GM23338 (cell line): ENCODE data around the gene MUC5AC. TPM values are rescaled to one million over a fixed set of nuclear protein-coding genes. Genes with fewer than 3 reads are reported as not detected.

Source experiments
- ATAC-seq: fragments of 200-7000 bp; cut with Tn5 transposase; 3 replicates; pipeline ENCODE4 v1.9.1; 2020
- DNase-seq: peaks from one replicate; pipeline ENCODE4 v3.0.0-alpha.2; 2015; ENCODE audit warnings: low spot score
- H2AFZ ChIP-seq: fragments of 200-600 bp; sonication (generic); 2 replicates; pipeline ENCODE4 v1.8.0; 2016; ENCODE audit warnings: antibody characterized with exemption, mild to moderate bottlenecking, moderate library complexity
- H3F3A ChIP-seq: fragments of 200-600 bp; sonication (generic); replicated peaks from 2 replicates; pipeline ENCODE4 v1.8.0; 2017; ENCODE audit warnings: antibody characterized with exemption, mixed run types, low read depth
- H3K27ac ChIP-seq: fragments of 200-600 bp; sonication (generic); 2 replicates; pipeline ENCODE4 v1.6.1; 2016; ENCODE audit warnings: low read depth
- H3K27me3 ChIP-seq: fragments of 200-600 bp; sonication (generic); 2 replicates; pipeline ENCODE4 v1.8.0; 2016; ENCODE audit warnings: mild to moderate bottlenecking, mixed run types, moderate library complexity; ENCODE audit not compliant: insufficient read depth
- H3K36me3 ChIP-seq: fragments of 200-600 bp; sonication (generic); 2 replicates; pipeline ENCODE4 v1.8.0; 2016; ENCODE audit warnings: mild to moderate bottlenecking; ENCODE audit not compliant: insufficient read depth
- H3K4me1 ChIP-seq: fragments of 200-600 bp; sonication (generic); 2 replicates; pipeline ENCODE4 v1.8.0; 2016; ENCODE audit warnings: mild to moderate bottlenecking, moderate library complexity; ENCODE audit not compliant: insufficient read depth
- H3K4me2 ChIP-seq: fragments of 200-600 bp; sonication (generic); 2 replicates; pipeline ENCODE4 v1.7.1; 2017; ENCODE audit warnings: mixed run types
- H3K4me3 ChIP-seq: fragments of 200-600 bp; sonication (generic); 2 replicates; pipeline ENCODE4 v1.6.1; 2016; ENCODE audit warnings: mixed run types
- H3K79me2 ChIP-seq: fragments of 200-600 bp; sonication (generic); replicated peaks from 2 replicates; pipeline ENCODE4 v1.8.0; 2017; ENCODE audit warnings: mild to moderate bottlenecking; ENCODE audit not compliant: insufficient read depth
- H3K9me2 ChIP-seq: fragments of 200-600 bp; sonication (generic); 2 replicates; pipeline ENCODE4 v1.8.0; 2017; ENCODE audit not compliant: insufficient read depth
- H4K20me1 ChIP-seq: fragments of 200-600 bp; sonication (generic); replicated peaks from 2 replicates; pipeline ENCODE4 v1.8.0; 2017; ENCODE audit warnings: mild to moderate bottlenecking; ENCODE audit not compliant: insufficient read depth
- H3K27ac Mint-ChIP-seq: 2 replicates; pipeline ENCODE4 v1.8.0; 2020; ENCODE audit warnings: inconsistent platforms, mild to moderate bottlenecking, moderate library complexity, mixed read lengths
- H3K27me3 Mint-ChIP-seq: 3 replicates; pipeline ENCODE4 v1.8.0; 2022; ENCODE audit warnings: low read depth, mild to moderate bottlenecking, moderate library complexity, mixed read lengths, inconsistent platforms; ENCODE audit not compliant: insufficient read depth, poor library complexity
- H3K36me3 Mint-ChIP-seq: 3 replicates; pipeline ENCODE4 v1.8.0; 2021; ENCODE audit warnings: low read depth, mild to moderate bottlenecking, inconsistent platforms, moderate library complexity, mixed read lengths
- H3K4me1 Mint-ChIP-seq: 3 replicates; pipeline ENCODE4 v1.8.0; 2020; ENCODE audit warnings: mild to moderate bottlenecking, inconsistent platforms, mixed read lengths
- H3K4me3 Mint-ChIP-seq: 3 replicates; pipeline ENCODE4 v1.8.0; 2021; ENCODE audit warnings: moderate library complexity, mild to moderate bottlenecking, inconsistent platforms, mixed read lengths
- H3K9me3 Mint-ChIP-seq: 3 replicates; pipeline ENCODE4 v1.8.0; 2020; ENCODE audit warnings: moderate library complexity, mild to moderate bottlenecking, inconsistent platforms, mixed read lengths
- EZH2 ChIP-seq: fragments of 200-600 bp; sonication (generic); IDR thresholded peaks from one replicate; pipeline ENCODE4 v1.8.0; 2017; ENCODE audit warnings: antibody characterized with exemption, mild to moderate bottlenecking, low read depth; ENCODE audit not compliant: unreplicated experiment
- EZH2phosphoT487 ChIP-seq: fragments of 200-600 bp; sonication (generic); IDR thresholded peaks from one replicate; pipeline ENCODE4 v1.8.1; 2018; ENCODE audit warnings: antibody characterized with exemption; ENCODE audit not compliant: unreplicated experiment
- JUNB ChIP-seq: IDR thresholded peaks from one replicate; pipeline ENCODE4 v1.6.1; 2016; ENCODE audit warnings: antibody characterized with exemption; ENCODE audit not compliant: unreplicated experiment
- POLR2AphosphoS5 ChIP-seq: IDR thresholded peaks from 2 replicates; pipeline ENCODE4 v1.6.1; 2016; ENCODE audit warnings: antibody characterized with exemption, low read depth
- STAT1 ChIP-seq: IDR thresholded peaks from one replicate; pipeline ENCODE4 v1.6.1; 2016; ENCODE audit warnings: antibody characterized with exemption; ENCODE audit not compliant: unreplicated experiment
- polyA plus RNA-seq: library from polyadenylated mRNA; unstranded; fragments of >200 nt; fragmentation: Nextera tagmentation; extraction: Ambion mirVana; gene quantifications from 2 replicates; pipeline ENCODE4 v1.2.1, GENCODE V29; 2016
- total RNA-seq: library from RNA; depleted of rRNA; stranded (reverse); fragments of >200 nt; shearing (Covaris generic); gene quantifications from 2 replicates; pipeline ENCODE4 v1.2.3, GENCODE V29; 2014
- TF ChIP-seq, protein P1 (sequence below): IDR thresholded peaks from 2 replicates; pipeline ENCODE4 v1.6.1; 2016; ENCODE audit warnings: antibody characterized with exemption
- TF ChIP-seq, protein P2 (sequence below), 2 experiments: fragments of 200-600 bp in 1 of 2; sonication (generic) in 1 of 2; conservative IDR thresholded peaks; 2 replicates each; pipeline versions ENCODE4 v1.5.1 to v1.6.1; 2016 to 2017; ENCODE audit warnings: antibody characterized with exemption in 2 of 2, low read depth in 2 of 2, mild to moderate bottlenecking in 2 of 2, moderate library complexity in 1 of 2

The MUC5AC gene
- total and polyA plus RNA-seq, 2 experiments from 2014 or later = not detected

DNA sequence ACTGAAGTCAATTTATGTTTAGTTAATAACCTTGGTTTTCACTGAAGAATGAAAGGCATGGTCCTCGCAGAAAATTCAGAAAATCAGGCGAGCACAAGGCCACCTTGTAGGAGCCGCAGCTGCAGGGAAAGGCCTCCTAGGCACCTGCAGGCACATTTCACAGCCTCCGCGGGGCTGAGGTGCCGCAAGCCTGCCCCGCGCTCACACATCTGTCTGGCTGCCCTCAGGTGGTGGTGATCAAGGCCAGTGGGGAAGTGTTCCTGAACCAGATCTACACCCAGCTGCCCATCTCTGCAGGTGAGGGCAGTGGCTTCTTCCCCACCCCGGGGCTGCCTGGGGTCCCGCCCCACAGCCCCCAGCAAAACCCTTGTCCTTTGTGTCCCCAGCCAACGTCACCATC lies 10.5 kb downstream of the MUC5AC start:
- H3K36me3 Mint-ChIP-seq = peaks cover 7% of the 10 kb centered on the region
- no peak overlapping the region for H3K4me3 Mint-ChIP-seq
- no peaks in the 10 kb centered on the region for H3K4me1 ChIP-seq
- no peak overlapping the region for H3K4me3 ChIP-seq
- H3K27me3 ChIP-seq = no peaks in the 10 kb centered on the region
- no peak overlapping the region for H3K4me2 ChIP-seq
- H3F3A ChIP-seq = no peaks in the 10 kb centered on the region
- H3K27ac Mint-ChIP-seq = no peak overlapping the region
- H3K27ac ChIP-seq = no peak overlapping the region
- ATAC-seq (no peak), DNase-seq (no peak)
- H3K27me3 Mint-ChIP-seq = peaks cover 18% of the 10 kb centered on the region
- no peak for TF ChIP-seq STAT1
- TF ChIP-seq EZH2phosphoT487 = no peak
- H3K79me2 ChIP-seq = no peaks in the 10 kb centered on the region
- H3K4me1 Mint-ChIP-seq = no peaks in the 10 kb centered on the region
- H3K9me3 Mint-ChIP-seq = peaks cover 25% of the 10 kb centered on the region
- no peaks in the 10 kb centered on the region for H3K36me3 ChIP-seq
- no peaks in the 10 kb centered on the region for H4K20me1 ChIP-seq
- H3K9me2 ChIP-seq = no peaks in the 10 kb centered on the region
- no peak overlapping the region for H2AFZ ChIP-seq

DNA sequence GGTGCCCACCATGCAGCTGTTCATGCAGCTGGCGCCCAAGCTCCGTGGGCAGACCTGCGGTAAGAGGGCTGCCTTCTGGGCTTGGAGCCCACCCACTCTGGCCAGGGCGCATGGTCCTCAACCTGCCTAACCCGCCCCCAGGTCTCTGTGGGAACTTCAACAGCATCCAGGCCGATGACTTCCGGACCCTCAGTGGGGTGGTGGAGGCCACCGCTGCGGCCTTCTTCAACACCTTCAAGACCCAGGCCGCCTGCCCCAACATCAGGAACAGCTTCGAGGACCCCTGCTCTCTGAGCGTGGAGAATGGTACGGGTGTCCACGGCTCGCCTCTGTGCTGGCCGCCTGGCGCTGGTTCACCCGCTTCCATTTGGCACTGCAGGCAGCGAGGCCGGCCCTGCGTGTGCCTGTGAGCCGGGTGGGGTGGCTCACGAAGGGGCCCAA lies 11.0 kb downstream of the MUC5AC start:
- H3K36me3 ChIP-seq = no peaks in the 10 kb centered on the region
- no peaks in the 10 kb centered on the region for H3F3A ChIP-seq
- H3K27me3 ChIP-seq = no peaks in the 10 kb centered on the region
- H3K4me3 ChIP-seq = no peak overlapping the region
- Mint-ChIP-seq H3K36me3 (peaks cover 7% of the 10 kb centered on the region), H3K27me3 (peaks cover 18% of the 10 kb centered on the region), H3K27ac (no peak overlapping the region), H3K4me3 (no peak overlapping the region), H3K4me1 (no peaks in the 10 kb centered on the region), H3K9me3 (peaks cover 25% of the 10 kb centered on the region)
- TF ChIP-seq STAT1 (no peak), POLR2AphosphoS5 (no peak), JUNB (no peak), EZH2 (no peak), EZH2phosphoT487 (no peak)
- TF ChIP-seq, protein P1, sequence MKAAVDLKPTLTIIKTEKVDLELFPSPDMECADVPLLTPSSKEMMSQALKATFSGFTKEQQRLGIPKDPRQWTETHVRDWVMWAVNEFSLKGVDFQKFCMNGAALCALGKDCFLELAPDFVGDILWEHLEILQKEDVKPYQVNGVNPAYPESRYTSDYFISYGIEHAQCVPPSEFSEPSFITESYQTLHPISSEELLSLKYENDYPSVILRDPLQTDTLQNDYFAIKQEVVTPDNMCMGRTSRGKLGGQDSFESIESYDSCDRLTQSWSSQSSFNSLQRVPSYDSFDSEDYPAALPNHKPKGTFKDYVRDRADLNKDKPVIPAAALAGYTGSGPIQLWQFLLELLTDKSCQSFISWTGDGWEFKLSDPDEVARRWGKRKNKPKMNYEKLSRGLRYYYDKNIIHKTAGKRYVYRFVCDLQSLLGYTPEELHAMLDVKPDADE = no peak
- TF ChIP-seq, protein P2, sequence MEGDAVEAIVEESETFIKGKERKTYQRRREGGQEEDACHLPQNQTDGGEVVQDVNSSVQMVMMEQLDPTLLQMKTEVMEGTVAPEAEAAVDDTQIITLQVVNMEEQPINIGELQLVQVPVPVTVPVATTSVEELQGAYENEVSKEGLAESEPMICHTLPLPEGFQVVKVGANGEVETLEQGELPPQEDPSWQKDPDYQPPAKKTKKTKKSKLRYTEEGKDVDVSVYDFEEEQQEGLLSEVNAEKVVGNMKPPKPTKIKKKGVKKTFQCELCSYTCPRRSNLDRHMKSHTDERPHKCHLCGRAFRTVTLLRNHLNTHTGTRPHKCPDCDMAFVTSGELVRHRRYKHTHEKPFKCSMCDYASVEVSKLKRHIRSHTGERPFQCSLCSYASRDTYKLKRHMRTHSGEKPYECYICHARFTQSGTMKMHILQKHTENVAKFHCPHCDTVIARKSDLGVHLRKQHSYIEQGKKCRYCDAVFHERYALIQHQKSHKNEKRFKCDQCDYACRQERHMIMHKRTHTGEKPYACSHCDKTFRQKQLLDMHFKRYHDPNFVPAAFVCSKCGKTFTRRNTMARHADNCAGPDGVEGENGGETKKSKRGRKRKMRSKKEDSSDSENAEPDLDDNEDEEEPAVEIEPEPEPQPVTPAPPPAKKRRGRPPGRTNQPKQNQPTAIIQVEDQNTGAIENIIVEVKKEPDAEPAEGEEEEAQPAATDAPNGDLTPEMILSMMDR (conservative IDR thresholded peaks at IDR 0.05; ENCODE audit: low read depth in 2 of 2) = no peak
- DNase-seq = no peak
- H4K20me1 ChIP-seq = no peaks in the 10 kb centered on the region
- no peak overlapping the region for H3K4me2 ChIP-seq
- H2AFZ ChIP-seq = no peak overlapping the region
- no peak overlapping the region for H3K27ac ChIP-seq
- H3K79me2 ChIP-seq = no peaks in the 10 kb centered on the region
- H3K4me1 ChIP-seq = no peaks in the 10 kb centered on the region
- H3K9me2 ChIP-seq = no peaks in the 10 kb centered on the region
- ATAC-seq = no peak
